Measurements from ENCODE around the gene FCF1. TPM values are rescaled to one million over a fixed set of nuclear protein-coding genes. Genes with fewer than 3 reads are reported as not detected.

The FCF1 gene
- total and polyA plus RNA-seq, 2 experiments from 2014 or later: 30.3 to 58.7 TPM

GRCh38 chr14:74685056-74685455 is 27.9 kb upstream of the FCF1 start:
- ATAC-seq (no peak), DNase-seq (ENCODE audit: low spot score) (no peak)
- H3K9me3 Mint-ChIP-seq: no peaks in the 10 kb centered on the region
- Histone ChIP-seq H4K20me1 (replicated peaks; ENCODE audit: insufficient read depth) (peaks cover 11% of the 10 kb centered on the region; the same call in 1 of the 2 replicates), H3K79me2 (replicated peaks; ENCODE audit: insufficient read depth) (no peaks in the 10 kb centered on the region; the same call in 1 of the 2 replicates), H2AFZ (no peak overlapping the region), H3K4me1 (ENCODE audit: insufficient read depth) (peaks cover 10% of the 10 kb centered on the region), H3K27ac (ENCODE audit: low read depth) (no peak overlapping the region), H3K4me2 (no peak overlapping the region), H3K36me3 (ENCODE audit: insufficient read depth) (peaks cover 16% of the 10 kb centered on the region), H3F3A (replicated peaks; ENCODE audit: low read depth) (no peaks in the 10 kb centered on the region), H3K4me3 (no peak overlapping the region), H3K27me3 (ENCODE audit: insufficient read depth) (no peaks in the 10 kb centered on the region), H3K9me2 (ENCODE audit: insufficient read depth) (no peaks in the 10 kb centered on the region)
- H3K4me1 Mint-ChIP-seq: peaks cover 14% of the 10 kb centered on the region
- H3K36me3 Mint-ChIP-seq (ENCODE audit: low read depth): peaks cover 39% of the 10 kb centered on the region
- TF ChIP-seq STAT1 (IDR thresholded peaks at IDR 0.05; ENCODE audit: unreplicated experiment) (no peak), ZNF331 (CRISPR knock-in tag; IDR thresholded peaks at IDR 0.05; ENCODE audit: low read depth) (no peak), POLR2AphosphoS5 (IDR thresholded peaks at IDR 0.05; ENCODE audit: low read depth) (no peak), REST (IDR thresholded peaks at IDR 0.05; ENCODE audit: unreplicated experiment) (no peak), JUNB (IDR thresholded peaks at IDR 0.05; ENCODE audit: unreplicated experiment) (no peak), ZNF114 (CRISPR knock-in tag; IDR thresholded peaks at IDR 0.05) (no peak), ETS1 (IDR thresholded peaks at IDR 0.05) (no peak), EZH2 (IDR thresholded peaks at IDR 0.05; ENCODE audit: low read depth, unreplicated experiment) (no peak), CREB1 (CRISPR knock-in tag; IDR thresholded peaks at IDR 0.05; ENCODE audit: low read depth) (no peak), ZNF462 (CRISPR knock-in tag; IDR thresholded peaks at IDR 0.05) (no peak), CTCF (conservative IDR thresholded peaks at IDR 0.05; ENCODE audit: low read depth in 2 of 2) (no peak), EZH2phosphoT487 (IDR thresholded peaks at IDR 0.05; ENCODE audit: unreplicated experiment) (no peak), NANOG (IDR thresholded peaks at IDR 0.05; ENCODE audit: borderline replicate concordance) (no peak)
- H3K4me3 Mint-ChIP-seq: no peak overlapping the region
- no peak overlapping the region for H3K27ac Mint-ChIP-seq
- no peaks in the 10 kb centered on the region for H3K27me3 Mint-ChIP-seq (ENCODE audit: insufficient read depth, low read depth, poor library complexity)
